ENCODE results near the gene ALKBH3.

The ALKBH3 gene

DNA sequence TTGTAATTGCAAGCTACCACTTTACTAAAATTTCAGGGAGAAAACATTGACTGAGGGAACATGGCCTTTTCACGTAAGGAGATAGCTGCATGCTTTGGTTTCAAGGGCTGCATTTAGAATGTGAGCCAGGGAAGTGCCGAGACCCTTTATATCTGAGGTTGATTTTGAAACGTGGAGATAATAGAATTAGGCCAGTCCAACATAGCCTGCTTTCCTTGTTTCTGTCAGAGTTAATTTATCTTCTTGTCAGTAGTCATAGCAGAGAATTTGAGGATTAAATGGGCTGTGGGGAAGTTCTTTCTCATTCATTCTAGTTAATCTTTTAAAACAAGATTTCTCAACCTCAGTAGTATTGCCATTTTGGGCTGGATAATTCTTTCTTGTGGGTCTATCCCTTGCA lies 12.2 kb downstream of the ALKBH3 start:
- FAIRE-seq (no peak), DNase-seq (ENCODE audit: insufficient read length, low spot score) (no peak)

DNA sequence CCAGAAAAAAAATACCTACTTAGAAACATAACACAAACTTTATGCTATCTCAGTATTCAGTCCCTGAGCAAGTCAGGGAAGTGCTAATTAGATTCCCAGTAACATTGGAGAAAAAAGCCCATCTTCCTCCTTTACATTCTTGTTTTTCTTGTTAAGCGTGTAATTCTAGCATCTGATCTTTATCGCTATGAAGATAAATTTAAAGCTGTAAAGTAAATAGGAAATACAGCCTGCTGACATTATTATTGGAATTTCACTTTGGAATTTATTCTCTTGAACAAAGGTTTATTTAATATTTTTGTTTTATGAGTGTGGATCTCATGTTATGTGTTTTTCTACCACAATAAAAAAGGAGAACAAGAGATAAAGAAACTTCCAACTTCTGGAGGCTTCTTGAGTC lies 13.9 kb downstream of the ALKBH3 start:
- FAIRE-seq (no peak), DNase-seq (ENCODE audit: insufficient read length, low spot score) (no peak)

DNA sequence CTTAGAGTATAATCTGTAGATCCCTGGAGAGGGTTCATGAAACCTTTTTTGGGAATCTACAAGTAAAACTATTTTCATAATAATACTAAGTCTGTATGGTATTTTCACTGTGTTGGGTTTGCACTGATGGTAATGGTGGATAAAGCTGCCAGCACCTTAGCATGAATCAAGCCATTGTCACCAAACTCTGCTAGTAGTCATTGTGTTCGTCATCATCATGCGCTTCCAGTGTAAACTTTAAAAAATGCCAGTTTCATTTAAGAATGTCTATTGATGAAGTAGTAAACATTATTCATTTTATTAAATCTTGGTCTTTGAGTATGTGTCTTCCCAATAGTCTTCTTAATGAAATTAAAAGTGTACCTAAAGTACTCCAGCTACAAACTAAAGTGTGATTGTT lies 15.0 kb downstream of the ALKBH3 start:
- DNase-seq (ENCODE audit: insufficient read length, low spot score) (no peak), FAIRE-seq (no peak)

DNA sequence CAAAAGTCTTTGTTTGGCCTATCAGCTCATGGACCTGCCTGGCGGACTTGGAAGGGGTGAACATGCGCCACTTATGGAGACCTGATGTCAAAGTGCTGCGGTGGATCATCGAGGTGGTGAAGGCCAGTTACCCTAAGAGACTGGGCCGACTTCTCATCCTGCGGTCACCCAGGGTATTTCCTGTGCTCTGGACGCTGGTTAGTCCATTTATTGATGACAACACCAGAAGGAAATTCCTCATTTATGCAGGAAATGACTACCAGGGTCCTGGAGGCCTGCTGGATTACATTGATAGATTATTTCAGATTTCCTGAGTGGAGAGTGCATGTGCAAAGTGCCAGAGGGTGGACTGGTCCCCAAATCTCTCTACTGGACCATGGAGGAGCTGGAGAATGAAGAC lies 17.9 kb downstream of the ALKBH3 start:
- FAIRE-seq = no peak
- DNase-seq (ENCODE audit: insufficient read length, low spot score) = no peak

DNA sequence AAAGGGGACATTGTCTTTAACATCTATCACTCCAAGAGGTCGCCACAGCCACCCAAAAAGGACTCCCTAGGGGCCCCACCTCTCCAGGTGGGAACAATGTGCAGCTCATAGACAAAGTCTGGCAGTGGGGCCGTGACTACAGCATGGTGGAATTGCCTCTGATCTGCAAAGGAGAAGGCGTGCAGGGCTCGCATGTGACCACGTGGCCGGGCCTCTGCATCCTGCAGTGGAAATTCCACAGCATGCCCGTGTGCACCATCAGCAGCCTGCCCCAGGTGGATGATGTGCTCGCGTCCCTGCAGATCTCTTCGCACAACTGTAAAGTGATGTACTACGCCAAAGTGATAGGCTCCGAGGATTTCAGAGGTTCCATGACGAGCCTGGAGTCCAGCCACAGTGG lies 18.5 kb downstream of the ALKBH3 start:
- DNase-seq (ENCODE audit: insufficient read length, low spot score) (no peak), FAIRE-seq (no peak)

DNA sequence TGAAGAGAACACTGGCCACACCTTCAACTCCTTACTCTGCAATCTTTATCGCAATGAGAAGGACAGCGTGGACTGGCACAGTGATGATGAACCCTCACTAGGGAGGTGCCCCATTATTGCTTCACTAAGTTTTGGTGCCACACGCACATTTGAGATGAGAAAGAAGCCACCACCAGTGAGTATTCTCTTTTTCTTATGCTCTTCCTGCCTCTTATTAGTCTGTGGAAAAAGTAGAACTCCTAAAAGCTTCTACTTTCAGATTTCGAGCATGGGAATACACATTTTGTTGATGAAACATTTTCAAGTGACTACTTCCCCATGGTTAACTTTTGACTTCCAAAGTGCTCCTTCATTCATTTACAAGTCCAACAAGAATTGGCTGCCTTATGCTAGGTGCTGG lies 20.9 kb downstream of the ALKBH3 start:
- no peak for FAIRE-seq
- DNase-seq (ENCODE audit: insufficient read length, low spot score) = no peak

DNA sequence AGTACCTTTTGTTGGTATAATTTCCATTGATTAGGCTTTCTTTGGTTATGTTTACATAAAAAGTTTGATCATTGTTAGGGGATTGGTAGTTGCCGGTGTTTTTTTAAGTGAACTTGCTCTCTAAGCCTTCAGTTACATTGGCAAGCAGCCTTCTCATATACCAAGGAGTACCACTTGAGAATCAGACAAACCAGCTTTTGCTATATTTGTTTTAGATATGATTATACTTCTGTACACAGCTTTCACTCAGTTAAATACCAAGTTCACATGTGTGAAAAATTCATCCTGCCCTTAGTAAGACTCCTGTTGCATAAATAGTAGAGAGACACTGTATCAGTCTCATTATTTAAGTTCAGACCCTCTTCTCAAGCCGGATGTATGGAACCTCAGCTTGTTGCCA lies 22.4 kb downstream of the ALKBH3 start:
- no peak for DNase-seq (ENCODE audit: insufficient read length, low spot score)
- no peak for FAIRE-seq

DNA sequence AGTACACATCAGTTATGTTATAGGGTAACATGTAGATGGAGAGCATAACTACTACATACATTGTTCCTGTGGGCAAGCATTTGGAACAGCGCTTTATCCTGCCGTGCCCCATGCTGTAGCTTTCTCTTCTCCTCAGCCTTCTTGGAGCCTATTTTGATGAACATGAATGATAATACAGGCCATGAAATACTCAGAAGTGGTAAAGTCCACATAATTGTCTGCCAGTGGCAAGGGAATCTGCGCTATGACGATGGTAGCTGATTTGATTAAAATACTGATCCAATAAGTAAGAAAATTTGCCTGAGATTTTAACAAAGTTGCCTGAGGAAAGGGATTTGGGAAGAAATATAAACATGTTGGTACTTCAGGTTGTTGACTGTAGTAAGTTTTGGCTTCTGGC lies 23.3 kb downstream of the ALKBH3 start:
- no peak for DNase-seq (ENCODE audit: insufficient read length, low spot score)
- FAIRE-seq = no peak

DNA sequence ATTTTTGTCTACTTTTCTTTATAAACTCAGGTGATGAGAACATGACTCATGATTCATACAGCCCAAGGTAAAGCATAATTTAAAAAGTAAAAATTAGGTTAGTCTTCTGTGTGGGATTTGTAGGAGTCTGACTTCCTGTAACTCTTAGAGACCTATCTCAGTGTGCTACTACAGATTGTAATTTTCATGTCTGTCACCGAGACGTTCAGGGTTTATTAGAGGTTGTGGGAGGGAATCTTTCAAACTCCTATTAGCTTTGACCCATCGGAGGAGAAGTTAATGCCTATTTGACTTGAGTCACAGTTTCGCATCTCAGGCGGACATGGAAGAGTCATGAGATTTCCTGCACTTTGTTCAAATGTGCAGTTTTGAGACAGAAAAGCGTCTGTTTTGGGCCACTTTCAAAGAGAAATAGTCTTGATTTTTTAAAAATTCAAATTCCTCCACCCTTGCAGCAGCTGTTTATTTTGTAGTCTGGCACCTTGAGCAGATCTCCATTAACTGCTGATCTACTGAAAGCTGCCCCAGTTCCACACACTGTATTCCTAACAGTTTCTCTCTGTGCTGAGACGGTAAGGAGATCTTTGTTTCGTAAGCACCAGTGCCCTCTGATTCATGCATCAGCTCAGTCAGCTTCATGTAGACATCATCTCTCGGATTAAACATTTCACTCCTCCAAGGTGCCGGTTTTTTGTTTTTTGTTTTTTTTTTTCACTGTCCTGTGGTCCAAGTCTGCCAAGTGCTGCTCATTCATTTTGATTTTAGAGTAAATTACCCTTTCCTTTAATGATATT lies 24.3 kb downstream of the ALKBH3 start:
- DNase-seq (ENCODE audit: insufficient read length, low spot score) (no peak), FAIRE-seq (no peak)

DNA sequence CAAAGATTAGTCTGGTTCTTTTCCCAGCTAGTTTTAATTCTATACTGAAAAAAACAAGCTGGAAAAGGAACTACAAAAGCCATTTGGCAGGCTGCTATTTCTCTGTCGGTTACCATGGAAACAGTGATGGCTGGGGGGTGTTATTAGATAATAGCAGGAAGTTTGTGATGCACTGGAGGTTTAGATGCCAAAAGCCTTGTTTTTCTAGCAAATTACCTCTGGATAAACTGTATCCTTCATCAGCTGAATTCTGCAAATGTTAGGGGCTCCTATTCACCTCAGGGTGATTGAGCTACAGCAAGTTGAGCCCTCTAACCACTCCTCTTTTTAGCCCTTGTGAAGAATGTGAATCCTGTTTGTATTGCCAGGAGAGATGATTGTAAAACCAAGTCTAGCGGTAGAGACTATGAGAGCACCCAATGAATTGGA lies 25.2 kb downstream of the ALKBH3 start:
- no peak for FAIRE-seq
- DNase-seq (ENCODE audit: insufficient read length, low spot score) = no peak

DNA sequence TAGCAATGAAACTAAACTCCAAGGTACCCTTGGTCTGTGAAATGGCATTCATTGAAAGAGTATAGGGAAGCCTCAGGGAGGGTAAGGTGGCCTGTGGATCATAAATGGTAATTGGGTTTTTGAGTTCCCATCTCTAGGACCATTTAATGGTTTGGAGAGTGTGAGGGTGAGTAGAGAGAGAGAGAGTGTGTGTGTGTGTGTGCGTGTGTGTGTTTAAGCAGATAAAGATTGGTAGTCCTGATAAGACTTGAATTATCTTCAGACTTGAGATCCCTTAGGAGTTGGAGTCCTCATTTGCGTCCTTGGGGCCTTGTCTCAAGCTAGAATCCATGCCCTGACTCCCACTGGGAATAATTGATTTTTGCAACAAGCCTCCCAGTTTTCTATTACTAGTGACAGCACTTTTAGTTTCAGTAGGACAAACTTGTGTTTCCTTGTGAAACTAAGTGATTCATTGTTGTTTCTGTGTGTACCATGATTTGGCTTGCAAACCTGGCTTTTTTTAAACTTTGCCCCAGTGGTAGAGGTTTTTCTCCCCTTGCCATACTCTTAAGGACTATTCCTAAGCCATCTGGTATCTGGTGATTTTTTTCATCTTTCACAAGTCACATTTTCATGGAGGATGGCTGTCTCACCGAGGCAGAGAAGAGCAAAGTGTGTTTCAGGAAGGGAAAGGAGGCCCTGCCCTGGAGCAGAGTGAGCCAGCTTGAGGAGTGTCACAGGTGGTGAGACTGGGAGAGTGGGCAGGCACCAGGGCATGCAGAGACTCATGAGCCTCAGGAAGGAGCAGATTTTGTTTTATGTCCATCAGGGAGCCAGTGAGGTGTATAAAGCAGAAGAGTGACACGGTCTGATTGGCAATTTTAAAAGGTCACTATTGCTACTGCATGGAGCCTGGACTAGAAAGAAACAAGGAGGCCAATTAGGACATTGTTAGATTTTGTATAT lies 26.7 kb downstream of the ALKBH3 start:
- FAIRE-seq = peak; percentile 74
- no peak for DNase-seq (ENCODE audit: insufficient read length, low spot score)

DNA sequence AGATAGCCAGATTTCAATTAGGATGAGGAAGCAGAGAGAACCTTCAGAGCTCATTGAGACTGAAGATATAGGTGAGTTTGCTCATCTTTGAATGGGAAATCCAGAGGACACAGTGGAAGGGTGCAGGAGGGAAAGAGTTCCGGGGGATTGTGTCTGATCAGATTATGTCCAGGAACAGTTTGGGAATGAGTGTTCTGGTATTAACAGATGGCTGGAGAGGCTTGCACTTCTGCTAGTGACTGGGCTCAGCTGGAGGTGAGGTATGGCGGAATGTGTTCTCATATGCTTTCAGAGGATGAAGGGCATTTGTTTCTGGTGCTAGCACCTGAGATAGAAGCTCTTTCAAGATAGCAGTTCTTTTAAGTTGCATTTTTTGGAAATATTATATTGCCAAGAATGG lies 27.6 kb downstream of the ALKBH3 start:
- FAIRE-seq = no peak
- no peak for DNase-seq (ENCODE audit: insufficient read length, low spot score)

DNA sequence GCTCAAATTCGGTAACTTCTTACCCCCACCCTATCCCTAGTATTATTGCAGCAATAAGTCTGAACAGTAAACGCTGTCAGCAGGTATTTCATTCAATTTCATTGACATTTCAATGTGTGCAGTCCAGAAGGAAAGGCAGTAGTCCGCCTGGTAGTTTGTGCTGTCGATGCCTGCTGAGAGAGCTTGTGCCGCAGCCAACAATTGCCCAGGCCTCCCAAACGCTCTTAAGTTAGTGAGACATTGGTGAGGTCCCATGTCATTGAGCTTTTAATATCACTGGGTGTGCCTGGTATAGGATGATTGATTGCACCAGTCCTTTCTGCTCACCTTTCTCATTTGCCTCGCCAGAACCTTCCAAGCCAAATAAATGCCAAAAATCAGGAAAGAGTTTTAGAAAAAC lies 28.1 kb downstream of the ALKBH3 start:
- no peak for FAIRE-seq
- no peak for DNase-seq (ENCODE audit: insufficient read length, low spot score)

DNA sequence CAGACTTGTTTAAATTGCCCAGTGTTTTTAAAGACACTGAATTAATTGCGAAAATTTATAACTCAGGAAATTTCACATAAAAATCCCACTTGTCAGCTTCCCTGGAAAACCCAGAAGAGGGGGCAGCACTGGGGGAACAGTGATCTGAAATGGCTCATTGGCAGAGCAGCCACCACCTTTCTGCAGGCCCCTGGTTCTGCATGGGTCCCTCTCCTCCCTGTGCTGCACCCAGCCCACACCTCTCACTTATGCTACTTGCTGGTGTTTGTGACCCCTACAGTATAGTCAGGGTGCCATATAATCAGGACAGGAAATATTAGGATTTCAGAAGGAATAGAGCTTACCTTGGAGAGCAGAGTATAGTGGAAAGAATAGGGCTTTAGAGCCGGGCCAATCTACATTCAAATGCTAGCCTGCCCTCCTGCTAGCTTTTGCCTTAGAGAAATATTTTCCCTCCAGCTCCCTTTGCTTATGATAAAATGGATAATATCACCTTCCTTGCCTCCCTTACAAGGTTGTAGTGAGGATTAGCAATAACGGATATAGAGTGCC lies 33.3 kb downstream of the ALKBH3 start:
- no peak for FAIRE-seq

DNA sequence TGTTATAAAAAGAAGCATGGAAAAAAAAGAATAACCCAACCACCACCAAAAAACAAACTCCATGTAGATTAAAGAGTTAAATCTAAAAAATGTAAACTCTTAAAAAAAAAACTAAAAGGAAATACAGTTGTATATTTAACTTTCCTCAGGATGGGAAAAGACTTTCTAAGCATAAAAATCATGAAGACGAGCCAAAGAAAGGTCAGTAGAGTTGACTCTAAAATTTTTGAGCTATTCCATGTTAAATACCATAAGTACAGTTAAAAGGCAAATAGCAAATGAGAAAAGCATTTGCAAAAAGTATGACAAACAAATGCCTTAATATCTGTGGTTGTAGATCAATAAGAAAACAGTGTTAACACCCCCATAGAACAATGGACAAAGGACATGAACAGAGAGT lies 33.8 kb downstream of the ALKBH3 start:
- no peak for FAIRE-seq
- DNase-seq (ENCODE audit: insufficient read length, low spot score) = no peak

More for the DNA sequence above, 33.3 kb downstream of the ALKBH3 start:
- no peak for DNase-seq (ENCODE audit: insufficient read length, low spot score)

DNA sequence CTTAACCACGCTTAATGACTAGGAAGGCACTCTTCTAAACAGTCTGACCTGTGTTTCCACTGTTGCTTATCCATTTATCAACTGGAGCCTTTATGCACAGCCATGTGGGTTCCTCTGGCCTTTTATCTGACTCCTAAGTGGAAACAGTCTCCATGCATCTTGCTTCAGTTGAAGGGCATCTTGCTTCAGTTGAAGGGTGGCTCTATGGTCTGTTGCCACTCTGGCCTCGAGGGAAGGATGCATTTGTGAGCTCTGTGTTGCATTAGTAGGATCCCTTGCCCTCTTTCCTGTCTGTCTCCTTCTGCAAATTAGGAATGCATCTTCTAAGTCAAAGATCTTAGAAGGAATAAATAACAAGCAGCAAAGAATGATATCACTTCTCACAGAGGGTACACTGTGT lies 36.0 kb downstream of the ALKBH3 start:
- FAIRE-seq (no peak), DNase-seq (ENCODE audit: insufficient read length, low spot score) (no peak)

DNA sequence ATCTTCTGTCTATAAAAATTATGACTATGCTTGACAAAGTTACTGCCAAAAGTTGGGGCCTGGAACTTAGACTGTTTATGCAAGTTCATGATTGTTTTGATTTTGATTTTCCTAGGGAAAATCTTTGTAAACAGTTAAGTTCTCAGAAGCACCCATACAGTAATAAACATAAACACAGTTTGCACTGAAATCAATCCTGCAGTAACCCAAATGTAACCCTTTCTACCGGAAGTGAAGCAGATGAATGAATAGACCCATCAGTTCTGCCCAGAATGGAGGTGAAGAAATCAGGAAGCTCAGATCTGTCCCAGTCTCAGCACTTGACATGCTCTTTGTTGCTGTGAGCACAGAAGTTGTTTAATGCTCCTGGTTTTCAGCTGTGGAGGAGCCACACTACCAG lies 37.2 kb downstream of the ALKBH3 start:
- DNase-seq (ENCODE audit: insufficient read length, low spot score) (no peak), FAIRE-seq (no peak)

DNA sequence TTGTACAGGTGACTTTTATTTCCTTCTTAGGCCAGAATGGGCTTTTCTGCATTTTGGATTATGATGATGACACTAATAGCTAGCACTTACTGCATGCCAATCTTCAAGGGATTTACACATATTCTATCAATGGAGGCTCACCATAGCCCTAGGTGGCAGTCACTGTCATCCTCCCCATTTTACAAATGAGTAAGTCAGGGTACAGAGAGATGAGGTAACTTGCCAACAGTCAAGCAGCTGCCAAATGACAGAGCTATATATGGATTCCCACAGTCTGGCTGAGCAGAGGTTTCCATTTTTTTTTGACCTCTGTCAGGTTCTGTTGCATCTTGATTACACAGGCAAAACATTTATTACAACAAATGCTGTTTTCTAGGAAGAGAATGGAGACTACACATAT lies 38.0 kb downstream of the ALKBH3 start:
- FAIRE-seq (no peak), DNase-seq (ENCODE audit: insufficient read length, low spot score) (no peak)

DNA sequence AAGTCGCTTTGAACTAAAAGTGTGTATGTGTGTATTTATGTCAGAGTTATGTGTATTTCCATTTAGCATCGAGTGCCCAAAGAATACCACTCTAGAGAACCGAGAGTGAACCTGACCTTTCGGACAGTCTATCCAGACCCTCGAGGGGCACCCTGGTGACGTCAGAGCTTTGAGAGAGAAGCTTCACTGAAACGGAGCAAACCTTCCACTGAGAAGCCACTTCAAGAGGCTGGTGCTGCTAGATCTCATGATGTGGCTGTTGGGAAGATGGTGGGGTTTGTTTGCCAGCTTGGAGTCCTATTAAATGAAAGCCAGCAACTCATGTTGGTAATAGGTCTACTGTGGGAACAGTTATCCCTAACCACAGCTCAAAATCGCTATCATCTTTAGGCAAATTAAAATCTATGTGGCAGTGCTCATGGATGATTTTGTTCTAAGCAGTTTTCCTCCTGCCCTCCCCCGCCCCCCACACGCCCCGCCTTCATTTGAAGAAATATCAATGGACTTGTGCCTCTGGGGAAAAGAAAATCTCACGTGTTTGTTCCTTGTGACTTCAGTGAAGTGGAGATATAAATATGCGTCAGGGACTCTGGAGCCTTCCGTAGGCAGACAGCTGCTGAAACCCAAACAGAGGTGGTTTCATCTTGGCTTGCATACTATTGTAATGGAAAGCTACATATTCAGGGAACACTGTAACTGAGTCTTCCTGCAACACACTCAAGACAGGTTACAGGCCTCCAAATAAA lies 39.4 kb downstream of the ALKBH3 start:
- FAIRE-seq = no peak
- DNase-seq (ENCODE audit: insufficient read length, low spot score) = no peak

DNA sequence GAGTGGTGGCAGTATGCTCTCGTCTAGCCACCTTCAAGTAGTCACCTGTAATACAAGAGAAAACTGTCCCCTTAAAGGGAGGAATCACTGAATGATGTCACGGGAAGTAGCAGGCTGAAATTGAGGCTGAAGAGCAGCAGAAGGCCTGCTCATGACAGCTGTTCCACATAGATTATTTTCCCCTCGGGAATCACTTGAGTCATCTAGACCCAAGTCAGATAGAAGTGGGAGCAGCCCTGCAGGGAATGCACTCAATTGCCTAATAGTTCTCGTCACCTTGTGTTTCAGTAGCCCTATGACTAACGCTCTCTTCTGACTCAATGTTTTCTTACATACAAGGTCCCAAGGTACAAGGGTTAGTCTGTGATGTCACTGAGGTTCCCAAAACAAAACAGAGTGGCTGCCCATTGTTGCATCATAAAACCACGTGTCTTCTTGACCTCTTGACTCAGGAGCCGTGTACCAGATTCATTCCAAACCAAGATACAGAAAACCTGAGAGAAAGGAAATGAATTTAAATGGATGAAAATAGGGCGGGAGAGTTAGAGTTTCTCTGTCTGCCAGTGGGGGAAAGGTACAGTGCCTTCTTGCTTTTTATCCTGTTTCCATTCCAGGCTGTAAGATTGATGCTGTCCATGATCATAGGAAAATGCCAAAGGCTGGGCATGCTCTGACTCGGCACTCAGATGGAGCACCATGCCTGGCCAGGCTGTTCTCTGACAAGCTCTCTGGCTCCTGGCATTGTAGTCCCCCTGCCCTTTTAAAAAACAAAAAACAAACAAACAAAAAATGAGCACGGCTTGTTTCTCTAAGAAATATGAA lies 40.2 kb downstream of the ALKBH3 start:
- no peak for FAIRE-seq
- no peak for DNase-seq (ENCODE audit: insufficient read length, low spot score)
